ENCODE results near the gene LRP10. TPM values are rescaled to one million over a fixed set of nuclear protein-coding genes. Genes with fewer than 3 reads are reported as not detected.
"Not testable (repeated sequence)": the region's sequence is repeated elsewhere in the genome, so short reads cannot be mapped to it uniquely, and the experiment has no call there.

Gene LRP10, protein sequence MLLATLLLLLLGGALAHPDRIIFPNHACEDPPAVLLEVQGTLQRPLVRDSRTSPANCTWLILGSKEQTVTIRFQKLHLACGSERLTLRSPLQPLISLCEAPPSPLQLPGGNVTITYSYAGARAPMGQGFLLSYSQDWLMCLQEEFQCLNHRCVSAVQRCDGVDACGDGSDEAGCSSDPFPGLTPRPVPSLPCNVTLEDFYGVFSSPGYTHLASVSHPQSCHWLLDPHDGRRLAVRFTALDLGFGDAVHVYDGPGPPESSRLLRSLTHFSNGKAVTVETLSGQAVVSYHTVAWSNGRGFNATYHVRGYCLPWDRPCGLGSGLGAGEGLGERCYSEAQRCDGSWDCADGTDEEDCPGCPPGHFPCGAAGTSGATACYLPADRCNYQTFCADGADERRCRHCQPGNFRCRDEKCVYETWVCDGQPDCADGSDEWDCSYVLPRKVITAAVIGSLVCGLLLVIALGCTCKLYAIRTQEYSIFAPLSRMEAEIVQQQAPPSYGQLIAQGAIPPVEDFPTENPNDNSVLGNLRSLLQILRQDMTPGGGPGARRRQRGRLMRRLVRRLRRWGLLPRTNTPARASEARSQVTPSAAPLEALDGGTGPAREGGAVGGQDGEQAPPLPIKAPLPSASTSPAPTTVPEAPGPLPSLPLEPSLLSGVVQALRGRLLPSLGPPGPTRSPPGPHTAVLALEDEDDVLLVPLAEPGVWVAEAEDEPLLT
- 100 to 1,000 TPM in 1 of 2 donors, 10 to 100 TPM in 1; 54.2 to 144 TPM for total RNA-seq

DNA sequence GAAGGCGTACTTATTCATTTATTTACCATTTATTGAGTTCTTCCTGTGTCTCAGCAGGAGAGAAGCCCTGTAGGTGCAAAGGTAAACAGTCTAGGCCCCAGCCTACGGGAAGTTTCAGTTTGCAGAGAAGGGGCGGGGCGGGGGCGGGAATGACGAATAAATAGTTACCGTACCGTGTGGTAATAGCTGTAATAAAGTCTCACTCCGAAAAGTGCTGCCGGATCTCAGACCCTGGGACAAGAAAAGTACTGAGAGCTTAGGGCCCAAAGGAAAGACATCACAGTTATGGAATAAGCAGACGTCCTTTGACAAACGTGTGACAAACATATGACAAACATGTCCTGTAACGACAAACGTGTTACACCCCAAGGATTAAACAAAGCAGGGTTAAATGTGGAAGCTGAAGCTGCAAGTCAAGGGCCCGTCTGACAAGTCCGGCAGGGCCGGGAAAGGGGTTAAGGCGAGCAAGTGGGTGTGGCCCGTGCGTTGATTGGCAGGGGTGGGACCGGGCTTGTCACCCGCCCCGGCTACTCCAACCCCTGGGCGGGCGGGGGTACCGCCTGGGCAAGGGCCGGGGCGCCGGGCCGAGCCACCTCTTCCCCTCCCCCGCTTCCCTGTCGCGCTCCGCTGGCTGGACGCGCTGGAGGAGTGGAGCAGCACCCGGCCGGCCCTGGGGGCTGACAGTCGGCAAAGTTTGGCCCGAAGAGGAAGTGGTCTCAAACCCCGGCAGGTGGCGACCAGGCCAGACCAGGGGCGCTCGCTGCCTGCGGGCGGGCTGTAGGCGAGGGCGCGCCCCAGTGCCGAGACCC, at the start of gene LRP10:
LRP10 (plus strand) TSS at position 517 of the 809 bp plus-strand sequence. CDS start 564 bp downstream, outside the sequence.
- peak within 1 kb of the TSS; percentile 83 to 86 for H3K4me3 ChIP-seq
- no peaks in the 10 kb centered on the region for H3K9me3 ChIP-seq
- TF ChIP-seq, protein P1, sequence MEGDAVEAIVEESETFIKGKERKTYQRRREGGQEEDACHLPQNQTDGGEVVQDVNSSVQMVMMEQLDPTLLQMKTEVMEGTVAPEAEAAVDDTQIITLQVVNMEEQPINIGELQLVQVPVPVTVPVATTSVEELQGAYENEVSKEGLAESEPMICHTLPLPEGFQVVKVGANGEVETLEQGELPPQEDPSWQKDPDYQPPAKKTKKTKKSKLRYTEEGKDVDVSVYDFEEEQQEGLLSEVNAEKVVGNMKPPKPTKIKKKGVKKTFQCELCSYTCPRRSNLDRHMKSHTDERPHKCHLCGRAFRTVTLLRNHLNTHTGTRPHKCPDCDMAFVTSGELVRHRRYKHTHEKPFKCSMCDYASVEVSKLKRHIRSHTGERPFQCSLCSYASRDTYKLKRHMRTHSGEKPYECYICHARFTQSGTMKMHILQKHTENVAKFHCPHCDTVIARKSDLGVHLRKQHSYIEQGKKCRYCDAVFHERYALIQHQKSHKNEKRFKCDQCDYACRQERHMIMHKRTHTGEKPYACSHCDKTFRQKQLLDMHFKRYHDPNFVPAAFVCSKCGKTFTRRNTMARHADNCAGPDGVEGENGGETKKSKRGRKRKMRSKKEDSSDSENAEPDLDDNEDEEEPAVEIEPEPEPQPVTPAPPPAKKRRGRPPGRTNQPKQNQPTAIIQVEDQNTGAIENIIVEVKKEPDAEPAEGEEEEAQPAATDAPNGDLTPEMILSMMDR (IDR thresholded peaks at IDR 0.05): no peak
- peak; percentile 95 for DNase-seq (ENCODE audit: low spot score)
- no peaks in the 10 kb centered on the region for H3K27me3 ChIP-seq
- H3K4me1 ChIP-seq: peaks cover 0 to 29% of the 10 kb centered on the region in 2 donors
- peak within 1 kb of the TSS; percentile 97 to 99 for H3K27ac ChIP-seq
- H3K36me3 ChIP-seq: peaks cover 35% of the 10 kb centered on the region

DNA sequence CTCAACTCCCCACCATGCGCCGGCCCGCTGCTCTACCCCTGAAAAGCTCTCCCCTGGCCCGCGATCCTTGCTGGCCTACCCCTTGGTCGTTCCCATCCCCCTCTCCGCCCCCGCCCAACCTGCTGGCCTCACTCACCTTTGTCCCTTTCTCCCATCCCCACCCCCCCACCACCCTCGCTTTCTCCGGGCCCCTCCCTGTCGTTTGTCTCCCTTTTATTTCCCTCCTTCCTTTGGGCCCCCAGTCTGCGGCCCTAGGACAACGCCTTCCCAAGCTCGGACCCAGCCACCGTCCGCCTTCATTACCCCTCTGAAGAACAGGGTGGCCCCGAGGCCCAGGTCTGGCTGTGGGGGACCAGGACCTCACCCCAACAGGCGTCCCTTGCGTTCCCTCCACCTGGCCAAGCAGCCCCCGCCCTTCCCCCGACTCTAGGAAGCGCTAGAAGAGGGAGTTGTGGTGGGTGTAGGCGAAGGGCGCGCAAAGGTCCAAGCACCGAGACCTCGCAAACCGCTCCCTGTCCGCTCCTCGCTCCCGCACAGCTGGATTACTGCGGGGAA, 49.4 kb upstream of the LRP10 start:
- Histone ChIP-seq H3K36me3 (no peaks in the 10 kb centered on the region), H3K27ac (peak overlapping the region; percentile 25 to 32), H3K4me1 (peaks cover 0 to 34% of the 10 kb centered on the region in 2 donors), H3K27me3 (no peaks in the 10 kb centered on the region), H3K9me3 (no peaks in the 10 kb centered on the region), H3K4me3 (peak overlapping the region; percentile 23 to 46)
- TF ChIP-seq, protein P1 (IDR thresholded peaks at IDR 0.05): no peak
- no peak for DNase-seq (ENCODE audit: low spot score)

DNA sequence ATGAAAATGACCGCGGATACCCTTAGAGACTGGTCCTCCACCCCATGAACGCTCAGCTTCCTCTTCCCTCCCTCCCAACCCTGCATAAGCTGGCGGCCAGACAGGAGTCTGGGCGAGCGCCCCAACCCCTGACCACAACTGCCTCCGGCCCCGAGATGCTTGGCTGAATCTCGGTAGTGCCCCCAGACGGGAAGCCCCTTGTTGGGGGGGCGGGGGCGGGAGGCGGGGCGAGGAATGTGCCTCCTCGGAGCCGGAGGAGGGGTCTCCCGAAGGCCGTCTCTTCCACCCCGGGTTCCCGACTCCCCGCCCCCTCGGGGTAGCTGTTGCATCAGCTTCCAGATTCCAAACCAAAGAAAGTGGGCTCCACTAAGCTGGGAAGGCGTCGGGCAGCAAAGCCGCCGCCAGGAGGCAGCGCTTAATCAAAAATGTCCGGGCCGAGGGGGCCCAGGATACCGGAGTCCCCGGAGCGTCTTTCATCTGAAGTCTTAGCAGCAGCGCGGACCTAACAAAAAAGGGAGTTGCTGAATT, 48.9 kb upstream of the LRP10 start:
- peaks cover 0 to 34% of the 10 kb centered on the region in 2 donors for H3K4me1 ChIP-seq
- peak; percentile 86 for DNase-seq (ENCODE audit: low spot score)
- H3K27ac ChIP-seq: peak overlapping the region; percentile 25 to 32

DNA sequence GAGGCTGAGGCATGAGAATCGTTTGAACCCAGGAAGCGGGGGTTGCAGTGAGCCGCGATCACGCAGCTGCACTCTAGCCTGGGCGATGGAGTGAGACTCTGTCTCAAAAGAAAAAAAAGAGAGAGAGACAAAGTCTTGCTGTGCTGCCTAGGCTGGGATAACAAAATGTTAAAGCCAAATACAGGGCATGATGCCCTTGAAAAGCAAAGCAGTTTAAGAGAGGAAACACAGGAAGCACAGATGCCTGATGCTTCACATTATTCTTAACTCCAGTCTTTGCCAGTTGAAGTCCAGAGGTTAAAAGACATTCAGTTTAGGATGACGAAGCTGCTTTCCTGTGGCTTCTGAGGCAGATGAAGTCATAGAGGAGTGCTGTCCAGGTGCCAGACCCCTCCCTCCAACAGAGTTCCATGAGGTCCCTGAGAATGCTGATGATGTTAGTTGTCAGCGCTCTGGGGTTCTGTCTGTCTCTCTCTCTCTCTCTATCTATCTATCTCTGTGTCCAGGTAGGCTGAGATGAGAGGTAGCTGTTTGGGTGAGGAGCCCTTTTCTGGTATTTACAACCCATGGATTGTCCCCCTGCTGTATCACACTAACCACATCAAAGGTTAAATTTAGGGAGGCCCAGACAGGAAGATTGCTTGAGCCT, 46.7 kb upstream of the LRP10 start:
- H3K36me3 ChIP-seq: no peaks in the 10 kb centered on the region

More for the DNA sequence above, 48.9 kb upstream of the LRP10 start:
- Histone ChIP-seq H3K4me3 (peak overlapping the region; percentile 23 to 46), H3K36me3 (no peaks in the 10 kb centered on the region), H3K27me3 (no peaks in the 10 kb centered on the region), H3K9me3 (no peaks in the 10 kb centered on the region)
- TF ChIP-seq, protein P1 (IDR thresholded peaks at IDR 0.05): peak; percentile 92 to 94

DNA sequence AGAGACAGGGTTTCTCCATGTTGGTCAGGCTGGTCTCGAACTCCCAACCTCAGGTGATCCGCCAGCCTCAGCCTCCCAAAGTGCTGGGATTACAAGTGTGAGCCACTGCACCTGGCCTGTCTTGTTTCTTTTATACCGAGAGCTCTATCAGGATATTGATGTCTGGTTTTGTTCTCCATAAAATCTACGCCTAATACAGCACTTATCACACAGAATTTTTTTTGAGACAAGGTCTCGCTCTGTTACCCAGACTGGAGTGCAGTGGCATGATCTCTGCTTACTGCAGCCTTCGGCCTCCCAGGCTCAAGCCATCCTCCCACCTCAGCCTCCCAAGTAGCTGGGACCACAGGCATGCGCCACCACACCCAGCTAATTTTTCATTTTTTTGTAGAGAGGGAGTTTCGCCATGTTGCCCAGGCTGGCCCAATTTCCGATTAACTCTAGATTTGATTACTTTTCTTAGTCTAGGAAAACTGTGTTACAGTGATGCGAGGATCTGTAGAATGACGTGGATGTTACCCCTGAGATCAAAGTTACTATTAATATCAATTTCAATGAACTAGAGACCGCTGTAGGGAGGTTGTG, 42.4 kb upstream of the LRP10 start:
- not testable (repeated sequence) for H3K9me3 ChIP-seq; H3K36me3 ChIP-seq; H3K27me3 ChIP-seq; H3K4me1 ChIP-seq; DNase-seq (ENCODE audit: low spot score)
- Histone ChIP-seq H3K27ac (peak overlapping the region; percentile 75 to 78), H3K4me3 (peak overlapping the region; percentile 74 to 84)

More for the DNA sequence above, 46.7 kb upstream of the LRP10 start:
- Histone ChIP-seq H3K27ac (no peak overlapping the region), H3K4me3 (no peak overlapping the region), H3K9me3 (no peaks in the 10 kb centered on the region), H3K4me1 (peaks cover 0 to 17% of the 10 kb centered on the region in 2 donors), H3K27me3 (no peaks in the 10 kb centered on the region)
- DNase-seq (ENCODE audit: low spot score): no peak
- TF ChIP-seq, protein P1 (IDR thresholded peaks at IDR 0.05): no peak

All from right atrium auricular region (tissue), 2 donors.